Activated CD4-positive, alpha-beta memory T cell treated with anti-CD3 and anti-CD28 coated beads for 36 hours (primary cell): ENCODE measurements around the gene ADCY1. TPM values are rescaled to one million over a fixed set of nuclear protein-coding genes. Genes with fewer than 3 reads are reported as not detected.

Experiments
- CTCF ChIA-PET: fragments of 350-600 bp; sonication (Branson Sonifier 250); formaldehyde crosslinking; loops from one replicate; lab custom pipeline; 2021; ENCODE audit warnings: antibody characterized with exemption, inconsistent platforms; lab: Charles Lee
- POLR2A ChIA-PET: fragments of 350-600 bp; sonication (Branson Sonifier 250); formaldehyde crosslinking; loops from one replicate; lab custom pipeline; 2021; ENCODE audit warnings: antibody characterized with exemption; lab: Charles Lee
- DNase-seq: peaks from one replicate; pipeline ENCODE4 v3.0.0-alpha.2; 2020
- H3K27ac Mint-ChIP-seq: one replicate; pipeline ENCODE4 v1.8.0; 2021; ENCODE audit warnings: mixed read lengths
- H3K27me3 Mint-ChIP-seq: one replicate; pipeline ENCODE4 v1.8.0; 2021; ENCODE audit warnings: mixed read lengths
- H3K36me3 Mint-ChIP-seq: one replicate; pipeline ENCODE4 v1.8.0; 2021; ENCODE audit warnings: mixed read lengths
- H3K4me1 Mint-ChIP-seq: one replicate; pipeline ENCODE4 v1.8.0; 2021; ENCODE audit warnings: low read depth, mixed read lengths
- H3K4me3 Mint-ChIP-seq: one replicate; pipeline ENCODE4 v1.8.0; 2021; ENCODE audit warnings: mild to moderate bottlenecking, mixed read lengths
- H3K9me3 Mint-ChIP-seq: one replicate; pipeline ENCODE4 v1.8.0; 2021; ENCODE audit warnings: mixed read lengths
- intact Hi-C: fragments of 100-400 bp; cut with micrococcal nuclease; formaldehyde crosslinking; loops from one replicate; pipeline ENCODE4 v1.15.1; 2023
- total RNA-seq, 2 experiments: library from RNA; stranded (reverse); gene quantifications; one replicate each; pipeline ENCODE4 v1.2.3, GENCODE V29; 2021

ADCY1 gene
- total RNA-seq, 2 experiments from 2014 or later: 0.57 to 0.58 TPM

DNA sequence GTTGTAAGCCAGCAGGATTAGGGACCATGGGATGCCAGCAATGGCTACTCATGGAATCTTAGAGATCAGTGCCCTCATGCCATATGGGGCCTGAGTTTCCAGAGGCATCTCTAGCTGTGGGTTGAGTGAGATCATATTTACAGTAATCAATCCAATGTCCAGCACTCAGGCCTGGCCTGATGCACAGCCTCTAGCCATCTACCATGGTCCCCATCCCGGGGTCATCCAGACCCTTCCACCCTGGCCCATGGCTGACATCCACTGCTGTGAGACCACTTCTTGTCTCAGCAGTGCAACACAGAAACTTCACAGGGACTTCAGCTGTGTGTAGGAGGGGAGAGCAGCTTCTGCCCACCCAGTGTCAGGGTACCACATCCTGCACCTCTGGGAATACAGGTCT is 6.5 kb upstream of the ADCY1 start:
- no peak for DNase-seq
- intact Hi-C loops: no loop called here
- Mint-ChIP-seq H3K27me3 (peaks cover 22% of the 10 kb centered on the region), H3K36me3 (no peaks in the 10 kb centered on the region), H3K27ac (no peak overlapping the region), H3K4me1 (no peaks in the 10 kb centered on the region), H3K4me3 (no peak overlapping the region), H3K9me3 (no peaks in the 10 kb centered on the region)
- POLR2A ChIA-PET: no interaction called here
- CTCF ChIA-PET: no interaction called here

DNA sequence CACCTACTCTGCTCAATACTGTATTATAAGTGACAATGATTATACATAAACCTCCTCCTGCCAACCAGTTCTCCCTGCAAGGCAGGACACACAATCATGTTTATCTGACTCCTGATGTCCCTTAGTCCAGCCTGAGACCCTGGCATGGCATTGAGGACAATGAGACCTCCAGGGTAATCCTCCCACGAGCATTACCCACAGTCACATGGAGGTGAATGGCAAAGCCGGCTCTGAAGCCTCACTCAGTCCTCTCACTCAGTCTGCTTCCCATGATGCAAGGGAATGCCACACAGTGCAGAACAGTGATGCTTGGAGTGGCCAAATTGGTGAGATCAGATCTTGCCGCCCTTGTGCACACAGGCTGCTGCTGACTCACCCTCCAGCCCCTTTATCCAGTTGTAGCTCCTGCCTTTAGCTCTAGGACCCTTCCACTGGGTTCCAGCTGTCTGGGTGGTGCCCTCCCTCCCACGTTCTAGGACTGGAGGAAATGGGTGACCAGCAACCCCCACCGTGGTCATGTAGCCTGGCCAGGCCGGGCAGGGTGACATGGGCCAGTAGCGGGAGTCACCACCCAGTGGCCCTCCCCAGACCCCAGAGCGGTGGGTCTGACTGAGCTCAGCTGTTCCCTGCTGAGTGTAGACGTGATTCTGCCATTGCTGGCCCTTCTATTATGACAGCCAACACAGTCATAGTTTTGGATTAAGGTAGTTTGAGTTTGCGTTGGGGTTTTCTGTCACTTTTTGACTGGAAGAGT is 5.5 kb upstream of the ADCY1 start:
- H3K36me3 Mint-ChIP-seq: no peaks in the 10 kb centered on the region
- CTCF ChIA-PET: no interaction called here
- no peak for DNase-seq
- H3K27me3 Mint-ChIP-seq: peaks cover 31% of the 10 kb centered on the region
- no peak overlapping the region for H3K27ac Mint-ChIP-seq
- no peak overlapping the region for H3K4me3 Mint-ChIP-seq
- no peaks in the 10 kb centered on the region for H3K9me3 Mint-ChIP-seq
- H3K4me1 Mint-ChIP-seq: no peaks in the 10 kb centered on the region
- intact Hi-C loops: no loop called here
- POLR2A ChIA-PET: no interaction called here

DNA sequence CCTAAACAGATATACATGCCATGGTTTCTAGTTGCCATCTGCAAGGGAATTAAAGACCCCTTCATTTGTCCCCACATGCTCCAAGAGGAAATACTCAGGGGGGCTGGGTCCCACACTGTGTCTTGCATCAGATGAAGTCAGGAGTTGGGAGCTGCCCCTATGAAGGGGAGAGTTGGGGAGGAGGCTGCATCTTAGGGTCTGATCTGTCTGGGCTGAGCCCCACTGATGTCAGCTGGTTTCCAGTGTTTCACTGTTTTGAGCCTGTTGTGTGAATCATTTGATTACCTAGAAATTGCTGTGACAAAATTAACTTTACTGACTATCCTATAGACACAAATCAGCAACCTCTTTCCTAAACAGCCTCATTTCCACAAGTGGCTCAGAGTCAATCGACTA is 4.9 kb upstream of the ADCY1 start:
- H3K36me3 Mint-ChIP-seq: no peaks in the 10 kb centered on the region
- intact Hi-C loops: no loop called here
- no peak overlapping the region for H3K27ac Mint-ChIP-seq
- CTCF ChIA-PET: no interaction called here
- POLR2A ChIA-PET: no interaction called here
- no peaks in the 10 kb centered on the region for H3K4me1 Mint-ChIP-seq
- H3K4me3 Mint-ChIP-seq: no peak overlapping the region
- DNase-seq: no peak
- peaks cover 31% of the 10 kb centered on the region for H3K27me3 Mint-ChIP-seq
- H3K9me3 Mint-ChIP-seq: no peaks in the 10 kb centered on the region

DNA sequence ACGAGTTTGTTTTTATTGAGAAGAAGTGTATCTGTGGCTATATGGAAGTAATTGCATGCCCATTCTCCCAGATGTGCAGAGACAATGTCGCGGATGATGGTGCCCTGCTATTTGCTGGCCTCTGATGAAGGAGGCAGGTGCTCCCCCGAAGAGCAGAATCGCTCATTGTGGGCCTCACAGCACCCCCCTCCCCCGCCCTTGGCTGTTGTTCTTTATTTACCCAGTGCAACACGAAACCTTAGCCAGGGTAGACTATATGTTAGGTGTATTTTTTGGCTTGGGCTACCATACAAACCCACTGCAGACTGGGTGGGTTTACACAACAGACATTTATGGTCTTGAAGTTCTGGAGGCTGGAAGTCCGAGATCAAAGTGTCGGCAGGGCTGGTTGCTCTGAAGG is 3.4 kb upstream of the ADCY1 start:
- H3K9me3 Mint-ChIP-seq: no peaks in the 10 kb centered on the region
- ChIA-PET CTCF (no interaction called here), POLR2A (no interaction called here)
- H3K36me3 Mint-ChIP-seq: no peaks in the 10 kb centered on the region
- no peak overlapping the region for H3K4me3 Mint-ChIP-seq
- no peak overlapping the region for H3K27ac Mint-ChIP-seq
- H3K27me3 Mint-ChIP-seq: peaks cover 39% of the 10 kb centered on the region
- no peaks in the 10 kb centered on the region for H3K4me1 Mint-ChIP-seq
- intact Hi-C loops: no loop called here
- DNase-seq: no peak

DNA sequence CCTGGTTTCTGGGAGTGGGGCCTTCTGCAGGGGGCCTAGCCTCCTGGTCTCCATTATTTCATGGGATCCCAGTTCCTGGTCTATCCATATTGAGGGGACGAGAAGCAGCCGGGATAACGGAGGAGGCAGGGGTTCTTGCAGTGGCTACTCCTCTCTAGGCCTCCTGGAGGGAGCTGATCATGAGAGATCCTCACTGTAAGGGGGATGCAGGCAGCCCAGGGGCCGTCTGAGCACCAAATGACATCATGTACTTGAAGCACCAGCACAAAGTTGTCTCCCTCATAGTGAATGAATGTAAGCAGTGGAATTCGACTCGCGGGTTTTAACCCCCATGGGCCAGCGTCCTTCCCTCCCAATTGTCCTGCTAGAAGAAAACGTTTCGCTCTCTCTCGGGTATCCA is 964 bp upstream of the ADCY1 start:
- Mint-ChIP-seq H3K27ac (no peak overlapping the region), H3K4me1 (no peaks in the 10 kb centered on the region), H3K9me3 (no peaks in the 10 kb centered on the region), H3K36me3 (no peaks in the 10 kb centered on the region), H3K27me3 (peaks cover 47% of the 10 kb centered on the region), H3K4me3 (peak overlapping the region; percentile 21)
- CTCF ChIA-PET: no interaction called here
- no peak for DNase-seq
- intact Hi-C loops: no loop called here
- POLR2A ChIA-PET: no interaction called here

DNA sequence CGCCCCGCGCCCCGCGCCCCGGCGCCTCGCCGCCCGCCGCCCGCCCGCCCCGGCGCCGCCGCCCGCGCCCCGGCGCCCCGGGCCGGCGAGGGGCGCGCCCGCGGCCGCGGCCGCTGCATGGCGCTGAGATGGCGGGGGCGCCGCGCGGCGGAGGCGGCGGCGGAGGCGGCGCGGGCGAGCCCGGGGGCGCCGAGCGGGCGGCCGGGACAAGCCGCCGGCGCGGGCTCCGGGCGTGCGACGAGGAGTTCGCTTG is 174 bp downstream of the ADCY1 start:
- POLR2A ChIA-PET: no interaction called here
- no peaks in the 10 kb centered on the region for H3K4me1 Mint-ChIP-seq
- H3K27ac Mint-ChIP-seq: no peak overlapping the region
- no peaks in the 10 kb centered on the region for H3K36me3 Mint-ChIP-seq
- H3K27me3 Mint-ChIP-seq: peaks cover 47% of the 10 kb centered on the region
- CTCF ChIA-PET: no interaction called here
- H3K9me3 Mint-ChIP-seq: no peaks in the 10 kb centered on the region
- no peak for DNase-seq
- intact Hi-C loops: no loop called here
- H3K4me3 Mint-ChIP-seq: no peak overlapping the region

DNA sequence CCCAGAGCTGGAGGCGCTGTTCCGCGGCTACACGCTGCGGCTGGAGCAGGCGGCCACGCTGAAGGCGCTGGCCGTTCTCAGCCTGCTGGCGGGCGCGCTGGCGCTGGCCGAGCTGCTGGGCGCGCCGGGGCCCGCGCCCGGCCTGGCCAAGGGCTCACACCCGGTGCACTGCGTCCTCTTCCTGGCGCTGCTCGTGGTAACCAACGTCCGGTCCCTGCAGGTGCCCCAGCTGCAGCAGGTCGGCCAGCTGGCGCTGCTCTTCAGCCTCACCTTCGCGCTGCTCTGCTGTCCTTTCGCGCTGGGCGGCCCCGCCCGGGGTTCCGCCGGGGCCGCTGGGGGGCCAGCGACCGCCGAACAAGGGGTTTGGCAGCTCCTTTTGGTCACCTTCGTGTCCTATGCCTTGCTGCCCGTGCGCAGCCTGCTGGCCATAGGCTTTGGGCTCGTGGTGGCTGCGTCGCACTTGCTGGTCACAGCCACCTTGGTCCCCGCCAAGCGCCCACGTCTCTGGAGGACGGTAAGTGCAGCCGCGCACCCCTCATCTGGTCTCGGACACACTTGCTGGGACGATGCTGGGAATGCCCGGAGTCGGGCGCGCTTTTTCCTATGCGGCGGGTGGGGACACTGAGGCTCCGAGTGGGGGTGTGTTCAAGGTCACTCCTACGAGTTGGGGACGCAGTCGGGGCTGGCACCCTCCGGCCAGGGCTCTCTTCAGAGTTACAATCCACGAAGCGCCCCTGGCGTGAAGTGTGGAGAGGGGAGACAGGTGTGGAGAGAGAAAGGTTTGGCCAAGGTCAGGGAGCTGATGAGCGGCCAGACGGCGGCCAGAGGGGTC is 717 bp downstream of the ADCY1 start:
- DNase-seq: no peak
- H3K27me3 Mint-ChIP-seq: peaks cover 47% of the 10 kb centered on the region
- no peak overlapping the region for H3K27ac Mint-ChIP-seq
- intact Hi-C loops: no loop called here
- H3K36me3 Mint-ChIP-seq: no peaks in the 10 kb centered on the region
- ChIA-PET POLR2A (no interaction called here), CTCF (no interaction called here)
- no peak overlapping the region for H3K4me3 Mint-ChIP-seq
- H3K4me1 Mint-ChIP-seq: no peaks in the 10 kb centered on the region
- H3K9me3 Mint-ChIP-seq: no peaks in the 10 kb centered on the region

DNA sequence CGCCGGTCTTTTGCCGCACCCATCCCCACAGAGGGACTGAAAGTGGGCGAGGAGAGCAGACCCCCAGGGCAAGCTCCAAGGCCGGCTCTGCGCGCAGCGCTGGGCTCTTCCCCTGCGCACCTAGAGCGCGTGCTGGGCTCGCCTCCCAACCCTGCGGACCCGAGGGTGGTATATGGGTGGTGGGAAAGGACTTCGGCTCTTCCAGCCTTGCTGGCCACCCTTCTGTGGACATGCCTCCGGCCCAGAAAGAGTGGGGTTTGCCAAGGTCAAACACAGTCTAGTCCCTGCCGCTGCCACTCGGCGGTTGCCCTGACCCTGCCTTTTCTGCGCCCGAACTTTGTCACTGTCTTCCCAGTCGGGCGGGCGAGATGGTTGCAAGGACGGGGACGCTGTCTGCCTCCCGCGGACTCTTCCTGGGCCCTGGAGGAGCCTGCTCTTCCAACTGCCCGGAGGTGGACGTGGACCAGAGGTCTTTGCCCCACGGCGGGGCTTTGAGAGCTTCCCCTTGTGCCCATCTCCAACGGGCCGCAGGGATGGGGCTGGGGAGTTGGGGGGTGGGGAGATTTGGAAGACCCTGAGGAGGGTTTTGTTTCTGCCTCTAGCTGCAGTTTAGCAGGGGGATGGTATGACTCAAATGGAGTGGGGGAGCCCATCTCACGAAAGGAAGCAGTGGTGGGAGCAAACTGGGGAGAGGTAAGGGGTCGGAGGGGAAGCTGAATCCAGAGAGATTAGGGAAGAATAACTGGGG is 1.5 kb downstream of the ADCY1 start:
- peaks cover 44% of the 10 kb centered on the region for H3K27me3 Mint-ChIP-seq
- H3K27ac Mint-ChIP-seq: no peak overlapping the region
- DNase-seq: no peak
- H3K4me1 Mint-ChIP-seq: no peaks in the 10 kb centered on the region
- ChIA-PET POLR2A (no interaction called here), CTCF (no interaction called here)
- intact Hi-C loops: no loop called here
- no peaks in the 10 kb centered on the region for H3K9me3 Mint-ChIP-seq
- no peak overlapping the region for H3K4me3 Mint-ChIP-seq
- no peaks in the 10 kb centered on the region for H3K36me3 Mint-ChIP-seq

DNA sequence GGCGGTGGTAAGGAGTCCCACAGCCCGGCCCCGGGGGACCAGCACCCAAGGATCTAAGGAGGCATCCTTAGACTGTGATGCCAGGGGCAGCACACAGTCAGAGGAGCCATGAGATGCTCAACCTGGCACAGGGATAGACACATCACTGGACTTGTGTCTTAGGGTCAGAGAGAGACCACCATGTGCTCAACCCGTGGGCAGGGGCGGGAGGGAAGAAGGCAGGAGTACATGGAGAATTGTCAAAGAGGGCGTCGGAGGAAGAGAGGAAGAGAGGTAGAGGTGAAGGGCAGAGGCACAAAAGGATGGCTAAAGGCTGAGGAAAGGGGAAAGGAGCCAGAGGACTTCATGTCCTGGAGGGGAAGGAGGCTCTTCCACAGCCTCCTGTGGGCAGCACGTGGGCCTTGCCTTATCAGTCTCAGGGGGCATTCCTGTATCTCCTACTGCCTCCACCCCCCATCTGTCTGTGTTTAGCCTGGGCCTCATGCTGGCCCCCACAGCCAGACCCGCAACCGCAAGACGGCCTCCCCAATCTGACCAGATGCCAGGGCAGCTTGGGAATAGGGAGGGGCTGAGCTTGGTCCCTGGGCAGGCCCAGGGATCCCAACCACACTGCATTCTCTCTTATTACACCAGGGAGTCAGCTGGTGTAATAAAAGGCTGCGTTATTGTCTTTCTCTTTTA is 2.2 kb downstream of the ADCY1 start:
- ChIA-PET CTCF (no interaction called here), POLR2A (no interaction called here)
- H3K9me3 Mint-ChIP-seq: no peaks in the 10 kb centered on the region
- intact Hi-C loops: no loop called here
- DNase-seq: no peak
- no peaks in the 10 kb centered on the region for H3K36me3 Mint-ChIP-seq
- H3K27ac Mint-ChIP-seq: no peak overlapping the region
- H3K4me3 Mint-ChIP-seq: no peak overlapping the region
- no peaks in the 10 kb centered on the region for H3K4me1 Mint-ChIP-seq
- peaks cover 41% of the 10 kb centered on the region for H3K27me3 Mint-ChIP-seq

DNA sequence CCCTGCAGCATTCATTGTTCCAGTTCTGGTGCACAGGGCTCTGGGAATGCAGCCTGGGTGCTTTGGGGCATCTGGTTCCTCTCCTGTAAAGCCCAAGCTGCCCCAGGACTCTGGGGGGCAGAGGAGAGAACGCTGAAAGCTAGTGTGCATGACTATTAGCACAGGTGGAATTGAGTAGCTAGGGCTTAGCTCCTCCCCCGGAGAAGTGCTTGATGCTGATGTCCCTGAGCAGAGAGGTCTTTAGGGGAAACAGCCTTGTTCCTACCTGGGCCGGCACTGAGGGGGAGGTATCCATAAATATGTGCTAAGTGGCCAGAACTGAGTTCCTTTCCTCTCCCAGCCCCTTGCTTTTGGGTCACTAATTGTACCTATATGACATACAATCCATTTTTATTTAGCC is 3.9 kb downstream of the ADCY1 start:
- Mint-ChIP-seq H3K36me3 (no peaks in the 10 kb centered on the region), H3K27ac (no peak overlapping the region), H3K9me3 (no peaks in the 10 kb centered on the region), H3K4me3 (no peak overlapping the region), H3K27me3 (peaks cover 26% of the 10 kb centered on the region), H3K4me1 (no peaks in the 10 kb centered on the region)
- ChIA-PET CTCF (no interaction called here), POLR2A (no interaction called here)
- DNase-seq: no peak
- intact Hi-C loops: no loop called here

DNA sequence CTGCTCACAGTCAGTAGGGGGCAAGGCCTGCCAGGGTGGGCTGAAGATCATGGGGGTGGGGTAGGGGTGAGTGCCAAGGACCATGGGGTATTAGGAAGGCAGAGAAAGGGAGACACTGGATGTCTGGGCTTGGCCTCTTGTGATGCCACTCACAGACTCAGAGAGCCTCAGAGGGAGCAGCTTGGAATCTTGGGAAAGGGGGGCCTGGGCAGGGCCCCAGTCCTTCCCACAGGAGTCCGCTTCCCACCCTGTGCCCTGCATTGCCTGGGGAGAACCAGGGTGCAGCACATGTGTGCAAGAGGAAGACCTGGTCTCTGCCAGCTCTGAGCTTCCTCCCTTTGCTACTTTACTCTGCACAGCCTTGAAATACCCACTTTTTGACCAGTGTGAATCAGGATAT is 4.3 kb downstream of the ADCY1 start:
- Mint-ChIP-seq H3K27ac (no peak overlapping the region), H3K27me3 (peaks cover 22% of the 10 kb centered on the region), H3K36me3 (no peaks in the 10 kb centered on the region), H3K9me3 (no peaks in the 10 kb centered on the region), H3K4me1 (no peaks in the 10 kb centered on the region), H3K4me3 (no peak overlapping the region)
- no peak for DNase-seq
- ChIA-PET CTCF (no interaction called here), POLR2A (no interaction called here)
- intact Hi-C loops: no loop called here

DNA sequence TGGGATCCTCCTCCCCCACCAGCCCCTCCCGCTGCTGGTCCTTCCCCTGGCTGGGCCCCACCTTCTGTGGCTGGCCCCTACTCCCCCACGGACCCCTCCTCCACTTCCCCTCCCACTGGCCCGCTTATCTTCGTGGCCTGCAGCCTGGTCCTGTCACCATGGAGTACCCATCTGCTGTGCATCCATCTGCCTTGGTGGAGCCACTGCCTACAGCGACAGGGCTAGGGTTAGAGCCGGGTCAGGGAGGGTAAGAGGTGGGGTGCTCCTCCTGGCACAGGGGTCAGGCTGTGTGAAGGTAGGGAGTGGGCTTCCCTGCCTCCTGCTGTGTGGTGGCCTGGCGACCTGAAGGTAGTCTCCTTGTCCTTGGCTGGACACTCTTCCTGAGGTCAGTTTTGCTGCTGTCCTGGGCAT is 5.2 kb downstream of the ADCY1 start:
- Mint-ChIP-seq H3K9me3 (no peaks in the 10 kb centered on the region), H3K27me3 (peaks cover 16% of the 10 kb centered on the region), H3K4me1 (no peaks in the 10 kb centered on the region), H3K27ac (no peak overlapping the region), H3K36me3 (no peaks in the 10 kb centered on the region), H3K4me3 (no peak overlapping the region)
- intact Hi-C loops: no loop called here
- POLR2A ChIA-PET: no interaction called here
- no peak for DNase-seq
- CTCF ChIA-PET: no interaction called here
